GM23338 (cell line): ENCODE results near the gene STXBP2. TPM values are rescaled to one million over a fixed set of nuclear protein-coding genes. Genes with fewer than 3 reads are reported as not detected.

Experiments used
- ATAC-seq: fragments of 200-7000 bp; cut with Tn5 transposase; 3 replicates; pipeline ENCODE4 v1.9.1; 2020
- DNase-seq: peaks from one replicate; pipeline ENCODE4 v3.0.0-alpha.2; 2015; ENCODE audit warnings: low spot score
- H2AFZ ChIP-seq: fragments of 200-600 bp; sonication (generic); 2 replicates; pipeline ENCODE4 v1.8.0; 2016; ENCODE audit warnings: antibody characterized with exemption, mild to moderate bottlenecking, moderate library complexity
- H3F3A ChIP-seq: fragments of 200-600 bp; sonication (generic); replicated peaks from 2 replicates; pipeline ENCODE4 v1.8.0; 2017; ENCODE audit warnings: antibody characterized with exemption, mixed run types, low read depth
- H3K27ac ChIP-seq: fragments of 200-600 bp; sonication (generic); 2 replicates; pipeline ENCODE4 v1.6.1; 2016; ENCODE audit warnings: low read depth
- H3K27me3 ChIP-seq: fragments of 200-600 bp; sonication (generic); 2 replicates; pipeline ENCODE4 v1.8.0; 2016; ENCODE audit warnings: mild to moderate bottlenecking, mixed run types, moderate library complexity; ENCODE audit not compliant: insufficient read depth
- H3K36me3 ChIP-seq: fragments of 200-600 bp; sonication (generic); 2 replicates; pipeline ENCODE4 v1.8.0; 2016; ENCODE audit warnings: mild to moderate bottlenecking; ENCODE audit not compliant: insufficient read depth
- H3K4me1 ChIP-seq: fragments of 200-600 bp; sonication (generic); 2 replicates; pipeline ENCODE4 v1.8.0; 2016; ENCODE audit warnings: mild to moderate bottlenecking, moderate library complexity; ENCODE audit not compliant: insufficient read depth
- H3K4me2 ChIP-seq: fragments of 200-600 bp; sonication (generic); 2 replicates; pipeline ENCODE4 v1.7.1; 2017; ENCODE audit warnings: mixed run types
- H3K4me3 ChIP-seq: fragments of 200-600 bp; sonication (generic); 2 replicates; pipeline ENCODE4 v1.6.1; 2016; ENCODE audit warnings: mixed run types
- H3K79me2 ChIP-seq: fragments of 200-600 bp; sonication (generic); replicated peaks from 2 replicates; pipeline ENCODE4 v1.8.0; 2017; ENCODE audit warnings: mild to moderate bottlenecking; ENCODE audit not compliant: insufficient read depth
- H3K9me2 ChIP-seq: fragments of 200-600 bp; sonication (generic); 2 replicates; pipeline ENCODE4 v1.8.0; 2017; ENCODE audit not compliant: insufficient read depth
- H4K20me1 ChIP-seq: fragments of 200-600 bp; sonication (generic); replicated peaks from 2 replicates; pipeline ENCODE4 v1.8.0; 2017; ENCODE audit warnings: mild to moderate bottlenecking; ENCODE audit not compliant: insufficient read depth
- H3K27ac Mint-ChIP-seq: 2 replicates; pipeline ENCODE4 v1.8.0; 2020; ENCODE audit warnings: inconsistent platforms, mild to moderate bottlenecking, moderate library complexity, mixed read lengths
- H3K27me3 Mint-ChIP-seq: 3 replicates; pipeline ENCODE4 v1.8.0; 2022; ENCODE audit warnings: low read depth, mild to moderate bottlenecking, moderate library complexity, mixed read lengths, inconsistent platforms; ENCODE audit not compliant: insufficient read depth, poor library complexity
- H3K36me3 Mint-ChIP-seq: 3 replicates; pipeline ENCODE4 v1.8.0; 2021; ENCODE audit warnings: low read depth, mild to moderate bottlenecking, inconsistent platforms, moderate library complexity, mixed read lengths
- H3K4me1 Mint-ChIP-seq: 3 replicates; pipeline ENCODE4 v1.8.0; 2020; ENCODE audit warnings: mild to moderate bottlenecking, inconsistent platforms, mixed read lengths
- H3K4me3 Mint-ChIP-seq: 3 replicates; pipeline ENCODE4 v1.8.0; 2021; ENCODE audit warnings: moderate library complexity, mild to moderate bottlenecking, inconsistent platforms, mixed read lengths
- H3K9me3 Mint-ChIP-seq: 3 replicates; pipeline ENCODE4 v1.8.0; 2020; ENCODE audit warnings: moderate library complexity, mild to moderate bottlenecking, inconsistent platforms, mixed read lengths
- EZH2 ChIP-seq: fragments of 200-600 bp; sonication (generic); IDR thresholded peaks from one replicate; pipeline ENCODE4 v1.8.0; 2017; ENCODE audit warnings: antibody characterized with exemption, mild to moderate bottlenecking, low read depth; ENCODE audit not compliant: unreplicated experiment
- JUNB ChIP-seq: IDR thresholded peaks from one replicate; pipeline ENCODE4 v1.6.1; 2016; ENCODE audit warnings: antibody characterized with exemption; ENCODE audit not compliant: unreplicated experiment
- REST ChIP-seq: IDR thresholded peaks from one replicate; pipeline ENCODE4 v1.6.1; 2018; ENCODE audit warnings: antibody characterized with exemption; ENCODE audit not compliant: unreplicated experiment
- polyA plus RNA-seq: library from polyadenylated mRNA; unstranded; fragments of >200 nt; fragmentation: Nextera tagmentation; extraction: Ambion mirVana; gene quantifications from 2 replicates; pipeline ENCODE4 v1.2.1, GENCODE V29; 2016
- total RNA-seq: library from RNA; depleted of rRNA; stranded (reverse); fragments of >200 nt; shearing (Covaris generic); gene quantifications from 2 replicates; pipeline ENCODE4 v1.2.3, GENCODE V29; 2014
- TF ChIP-seq, protein P1 (sequence below), 2 experiments: fragments of 200-600 bp in 1 of 2; sonication (generic) in 1 of 2; conservative IDR thresholded peaks; 2 replicates each; pipeline versions ENCODE4 v1.5.1 to v1.6.1; 2016 to 2017; ENCODE audit warnings: antibody characterized with exemption in 2 of 2, low read depth in 2 of 2, mild to moderate bottlenecking in 2 of 2, moderate library complexity in 1 of 2

STXBP2 gene
- total and polyA plus RNA-seq, 2 experiments from 2014 or later, result 42.6 to 55.8 TPM

DNA sequence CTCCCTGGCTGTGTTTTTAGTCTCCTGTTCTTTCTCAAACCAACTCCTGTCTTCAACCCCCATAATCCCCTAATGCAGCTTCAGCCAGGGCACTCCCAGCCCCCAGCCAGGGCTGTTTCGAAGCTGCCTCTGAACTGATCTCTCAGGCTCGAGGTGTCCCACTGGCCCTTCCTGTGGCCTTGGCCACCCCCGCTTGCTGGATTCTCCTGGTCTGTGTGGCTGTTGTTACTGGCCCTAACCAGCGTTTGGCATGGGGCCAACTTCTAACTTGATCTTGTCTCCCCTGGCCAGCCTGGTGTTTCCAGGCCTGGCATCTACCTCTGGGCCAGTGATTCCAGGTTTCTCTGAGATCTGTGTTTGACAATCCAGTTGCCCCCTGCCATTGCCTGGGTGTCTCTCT is 18.6 kb upstream of the STXBP2 start:
- Mint-ChIP-seq H3K4me3 (no peak overlapping the region), H3K36me3 (peaks cover 39% of the 10 kb centered on the region), H3K27me3 (peaks cover 12% of the 10 kb centered on the region), H3K4me1 (no peaks in the 10 kb centered on the region), H3K27ac (no peak overlapping the region), H3K9me3 (no peaks in the 10 kb centered on the region)
- no peaks in the 10 kb centered on the region for H3K27me3 ChIP-seq
- no peak overlapping the region for H3K4me3 ChIP-seq
- no peaks in the 10 kb centered on the region; the same call in none of the 2 replicates for H4K20me1 ChIP-seq
- H3F3A ChIP-seq, result no peaks in the 10 kb centered on the region
- no peaks in the 10 kb centered on the region for H3K79me2 ChIP-seq
- DNase-seq (no peak), ATAC-seq (no peak)
- no peak for TF ChIP-seq EZH2
- H3K36me3 ChIP-seq, result no peaks in the 10 kb centered on the region; the same call in 1 of the 2 replicates
- H2AFZ ChIP-seq, result no peak overlapping the region
- H3K27ac ChIP-seq, result no peak overlapping the region
- no peak overlapping the region for H3K4me2 ChIP-seq
- no peaks in the 10 kb centered on the region for H3K9me2 ChIP-seq
- no peaks in the 10 kb centered on the region for H3K4me1 ChIP-seq

DNA sequence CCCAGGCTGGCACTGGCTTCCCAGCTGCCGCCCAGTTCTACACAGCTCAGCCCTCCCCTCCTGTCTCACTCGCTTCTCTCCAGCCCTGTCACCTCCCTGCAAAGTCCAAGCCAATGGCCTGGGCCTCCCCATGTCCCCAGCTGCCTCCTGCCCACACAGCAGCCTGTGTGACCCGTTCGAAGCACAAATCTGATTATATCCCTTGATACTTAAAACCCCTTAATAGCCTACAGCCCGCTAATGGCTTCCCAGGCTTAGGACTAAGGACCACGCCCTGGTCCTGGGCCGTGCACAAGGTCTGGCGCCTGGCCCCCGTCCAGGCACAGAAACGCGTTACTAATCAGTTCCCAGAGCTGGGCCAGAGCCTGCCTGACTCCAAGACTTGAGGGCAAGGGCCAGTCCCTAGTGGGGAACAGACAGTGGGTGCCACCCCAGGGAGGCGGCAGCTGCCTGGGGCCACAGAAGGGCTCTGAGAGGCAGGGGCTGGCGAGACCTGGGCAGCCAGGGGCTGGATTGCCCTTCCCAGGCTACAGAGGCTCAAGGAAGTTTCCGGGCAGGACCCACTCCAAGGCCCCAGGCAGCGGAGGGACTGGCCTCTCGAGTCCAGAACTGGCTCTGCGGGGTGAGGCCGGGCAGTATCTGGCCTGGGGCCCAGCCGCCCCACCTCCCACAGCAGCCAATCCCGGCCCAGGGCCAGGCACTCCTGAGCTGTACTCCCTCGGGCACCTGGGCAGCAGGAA is 18.0 kb upstream of the STXBP2 start:
- H3K79me2 ChIP-seq, result no peaks in the 10 kb centered on the region
- ATAC-seq, result no peak
- H2AFZ ChIP-seq, result no peak overlapping the region
- no peaks in the 10 kb centered on the region for H3K9me3 Mint-ChIP-seq
- H3K36me3 Mint-ChIP-seq, result peaks cover 39% of the 10 kb centered on the region
- H3K4me3 ChIP-seq, result no peak overlapping the region
- DNase-seq, result no peak
- H3K4me3 Mint-ChIP-seq, result no peak overlapping the region
- TF ChIP-seq, protein P1, sequence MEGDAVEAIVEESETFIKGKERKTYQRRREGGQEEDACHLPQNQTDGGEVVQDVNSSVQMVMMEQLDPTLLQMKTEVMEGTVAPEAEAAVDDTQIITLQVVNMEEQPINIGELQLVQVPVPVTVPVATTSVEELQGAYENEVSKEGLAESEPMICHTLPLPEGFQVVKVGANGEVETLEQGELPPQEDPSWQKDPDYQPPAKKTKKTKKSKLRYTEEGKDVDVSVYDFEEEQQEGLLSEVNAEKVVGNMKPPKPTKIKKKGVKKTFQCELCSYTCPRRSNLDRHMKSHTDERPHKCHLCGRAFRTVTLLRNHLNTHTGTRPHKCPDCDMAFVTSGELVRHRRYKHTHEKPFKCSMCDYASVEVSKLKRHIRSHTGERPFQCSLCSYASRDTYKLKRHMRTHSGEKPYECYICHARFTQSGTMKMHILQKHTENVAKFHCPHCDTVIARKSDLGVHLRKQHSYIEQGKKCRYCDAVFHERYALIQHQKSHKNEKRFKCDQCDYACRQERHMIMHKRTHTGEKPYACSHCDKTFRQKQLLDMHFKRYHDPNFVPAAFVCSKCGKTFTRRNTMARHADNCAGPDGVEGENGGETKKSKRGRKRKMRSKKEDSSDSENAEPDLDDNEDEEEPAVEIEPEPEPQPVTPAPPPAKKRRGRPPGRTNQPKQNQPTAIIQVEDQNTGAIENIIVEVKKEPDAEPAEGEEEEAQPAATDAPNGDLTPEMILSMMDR (conservative IDR thresholded peaks at IDR 0.05; ENCODE audit: low read depth in 2 of 2), result no peak
- no peaks in the 10 kb centered on the region; the same call in none of the 2 replicates for H4K20me1 ChIP-seq
- no peak overlapping the region for H3K27ac Mint-ChIP-seq
- H3K27me3 Mint-ChIP-seq, result peaks cover 12% of the 10 kb centered on the region
- no peaks in the 10 kb centered on the region for H3K4me1 Mint-ChIP-seq
- H3K27me3 ChIP-seq, result no peaks in the 10 kb centered on the region
- no peaks in the 10 kb centered on the region; the same call in 1 of the 2 replicates for H3K36me3 ChIP-seq
- no peaks in the 10 kb centered on the region for H3K9me2 ChIP-seq
- no peaks in the 10 kb centered on the region for H3F3A ChIP-seq
- H3K4me1 ChIP-seq, result no peaks in the 10 kb centered on the region
- no peak overlapping the region for H3K4me2 ChIP-seq
- no peak overlapping the region for H3K27ac ChIP-seq

- Histone ChIP-seq H3K27ac (no peak overlapping the region), H3K4me2 (no peak overlapping the region), H3K79me2 (no peaks in the 10 kb centered on the region), H3K4me1 (no peaks in the 10 kb centered on the region), H3K9me2 (no peaks in the 10 kb centered on the region), H3K4me3 (no peak overlapping the region), H4K20me1 (no peaks in the 10 kb centered on the region; the same call in none of the 2 replicates), H3K36me3 (no peaks in the 10 kb centered on the region; the same call in 1 of the 2 replicates), H3K27me3 (no peaks in the 10 kb centered on the region), H2AFZ (no peak overlapping the region), H3F3A (no peaks in the 10 kb centered on the region)
- H3K4me1 Mint-ChIP-seq, result no peaks in the 10 kb centered on the region
- no peak overlapping the region for H3K4me3 Mint-ChIP-seq
- no peak overlapping the region for H3K27ac Mint-ChIP-seq
- no peak for ATAC-seq
- peaks cover 34% of the 10 kb centered on the region for H3K36me3 Mint-ChIP-seq
- no peaks in the 10 kb centered on the region for H3K9me3 Mint-ChIP-seq
- DNase-seq, result no peak
- peaks cover 12% of the 10 kb centered on the region for H3K27me3 Mint-ChIP-seq
- TF ChIP-seq JUNB (no peak), REST (no peak)
Measured at GRCh38 chr19:7619671-7620441, 17.1 kb upstream of the STXBP2 start.
